ENCODE measurements around the gene PDE8A.
"Not testable (repeated sequence)": the region's sequence is repeated elsewhere in the genome, so short reads cannot be mapped to it uniquely, and the experiment has no call there.

The PDE8A gene

DNA sequence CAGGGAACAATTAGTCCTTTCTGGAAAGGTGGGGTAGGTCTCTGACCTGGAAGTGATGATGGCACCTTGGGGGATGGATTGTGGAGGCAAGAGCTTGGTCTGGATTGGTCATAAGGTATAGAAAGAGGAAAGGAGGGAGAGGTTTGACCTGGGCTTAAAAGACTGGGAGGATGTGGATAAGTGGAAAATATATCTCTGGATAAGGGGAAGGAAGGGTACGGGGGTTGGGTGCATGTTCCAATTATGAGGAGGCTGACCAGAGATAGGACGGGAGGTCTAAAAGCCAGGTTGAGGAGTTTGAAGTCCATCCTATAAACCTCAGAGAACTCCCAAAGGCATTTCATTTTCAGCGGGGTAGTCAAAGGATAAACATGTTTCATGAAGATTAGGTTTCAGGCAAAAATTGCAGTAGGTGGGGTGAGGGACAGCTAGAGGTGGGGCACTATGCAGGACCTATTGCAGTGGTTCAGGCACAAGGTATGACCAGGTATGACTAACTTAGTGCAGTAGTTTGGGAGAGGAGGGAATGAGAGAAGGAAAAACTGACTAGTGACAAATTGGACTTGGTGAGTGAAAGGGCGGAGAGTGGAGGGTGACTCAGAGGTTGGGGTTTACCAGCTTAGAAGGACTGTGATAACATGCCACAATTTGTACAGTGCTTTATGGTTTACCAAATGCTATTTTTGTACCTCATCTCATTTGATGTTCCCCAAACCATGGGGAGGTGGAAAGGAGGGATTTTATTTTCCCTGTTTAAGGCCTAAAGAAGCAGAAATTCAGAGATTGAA, 10.7 kb downstream of the PDE8A start:
- DNase-seq = no peak

DNA sequence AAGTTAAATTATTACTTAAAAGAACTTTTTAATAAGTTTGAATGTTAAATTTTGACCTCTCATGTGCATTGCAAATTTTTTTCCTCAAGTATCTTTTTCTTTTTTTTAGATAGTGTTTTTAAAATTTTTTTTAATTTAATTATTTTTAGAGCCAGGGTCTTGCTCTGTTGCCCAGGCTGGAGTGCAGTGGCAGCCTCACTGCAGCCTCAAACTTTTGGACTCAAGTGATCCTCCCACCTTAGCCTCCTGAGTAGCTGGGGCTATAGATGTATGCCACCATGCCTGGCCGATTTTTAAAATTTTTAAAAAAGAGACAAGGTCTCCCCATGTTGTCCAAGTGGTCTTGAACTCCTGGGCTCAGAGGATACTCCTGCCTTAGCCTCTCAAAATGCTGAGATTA, 14.4 kb downstream of the PDE8A start:
- DNase-seq = no peak

DNA sequence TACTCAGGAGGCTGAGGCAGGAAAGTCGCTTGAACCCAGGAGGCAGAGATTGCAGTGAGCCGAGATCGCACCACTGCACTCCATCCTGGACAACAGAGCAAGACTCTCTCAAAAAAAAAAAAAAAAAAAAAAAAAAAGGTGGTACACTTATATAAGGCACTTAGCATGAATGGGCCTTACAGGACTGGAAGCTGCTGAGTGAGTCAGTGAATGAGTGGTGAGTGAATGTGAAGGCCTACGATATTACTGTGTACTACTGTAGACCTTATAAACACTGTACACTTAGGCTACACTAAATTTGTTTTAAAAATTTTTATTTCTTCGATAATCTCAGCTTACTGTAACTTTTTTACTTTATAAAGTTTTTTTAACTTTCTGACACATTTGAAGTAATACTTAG, 15.1 kb downstream of the PDE8A start:
- DNase-seq = not testable (repeated sequence)

DNA sequence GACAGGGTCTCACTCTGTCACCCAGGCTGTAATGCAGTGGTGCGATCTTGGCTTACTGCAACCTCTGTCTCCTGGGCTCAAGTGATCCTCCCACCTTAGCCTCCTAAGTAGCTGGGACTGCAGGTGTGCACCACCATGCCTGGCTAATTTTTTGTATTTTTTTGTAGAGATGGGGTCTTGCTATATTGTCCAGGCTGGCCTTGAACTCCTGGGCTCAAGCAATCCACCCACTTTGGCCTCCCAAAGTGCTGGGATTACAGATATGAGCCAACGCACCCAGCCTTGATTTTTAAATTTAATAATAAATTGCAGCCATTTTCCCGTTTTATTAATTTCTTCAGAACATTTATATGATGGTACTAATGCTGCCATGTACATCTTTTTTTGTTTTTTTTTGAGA, 15.6 kb downstream of the PDE8A start:
- DNase-seq = not testable (repeated sequence)

DNA sequence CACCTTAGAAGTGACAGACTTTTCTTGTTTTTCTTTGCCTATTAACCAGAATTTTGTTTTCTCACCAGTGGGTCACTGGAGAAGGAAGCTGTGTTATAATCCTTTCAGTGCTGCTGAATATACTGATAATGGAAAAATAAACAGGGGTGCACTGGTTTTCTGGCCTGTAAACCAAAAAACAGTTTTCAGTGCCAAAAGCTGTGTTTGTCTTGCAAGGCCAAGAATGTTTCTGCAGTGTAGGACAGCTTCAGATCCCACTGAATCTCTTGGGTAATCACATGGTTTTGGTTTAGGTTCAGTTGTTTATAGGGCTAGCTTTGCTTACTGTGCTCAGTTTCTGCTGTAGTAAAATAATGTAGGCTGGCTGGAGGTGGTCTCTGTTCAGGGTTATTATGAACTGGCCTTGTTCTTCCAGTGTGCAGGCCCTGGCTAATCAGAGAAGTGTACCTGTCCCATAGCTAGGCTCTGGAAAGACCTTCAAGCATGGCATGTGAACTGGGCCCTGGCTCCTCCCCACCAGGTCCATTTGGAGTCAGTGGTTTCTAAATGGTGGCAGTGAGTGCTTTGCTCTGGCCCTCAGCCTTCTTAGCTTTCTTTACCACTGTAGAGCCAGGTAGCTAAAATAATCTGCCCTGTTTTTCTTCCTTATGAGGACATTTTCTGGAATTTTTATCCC, 18.7 kb downstream of the PDE8A start:
- no peak for DNase-seq

DNA sequence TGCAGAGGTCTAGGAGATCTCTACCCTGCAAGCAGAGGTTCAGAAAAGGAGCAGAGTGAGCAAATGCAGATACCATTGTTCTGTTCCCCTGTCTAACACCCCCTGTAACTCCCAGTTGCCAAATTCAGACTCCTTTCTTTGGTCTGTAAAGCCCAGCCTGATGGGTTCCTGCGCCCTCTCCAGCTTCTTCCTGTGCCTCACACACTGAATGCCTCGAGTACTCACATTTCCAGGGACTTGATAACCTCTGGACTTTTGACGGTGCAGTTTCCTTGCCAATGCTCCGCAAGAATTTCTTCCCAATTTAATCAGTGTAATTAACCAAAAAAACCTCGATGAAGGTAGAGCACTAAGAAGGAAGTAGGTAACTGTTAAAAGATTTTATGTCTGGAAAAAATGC, 19.3 kb downstream of the PDE8A start:
- no peak for DNase-seq

DNA sequence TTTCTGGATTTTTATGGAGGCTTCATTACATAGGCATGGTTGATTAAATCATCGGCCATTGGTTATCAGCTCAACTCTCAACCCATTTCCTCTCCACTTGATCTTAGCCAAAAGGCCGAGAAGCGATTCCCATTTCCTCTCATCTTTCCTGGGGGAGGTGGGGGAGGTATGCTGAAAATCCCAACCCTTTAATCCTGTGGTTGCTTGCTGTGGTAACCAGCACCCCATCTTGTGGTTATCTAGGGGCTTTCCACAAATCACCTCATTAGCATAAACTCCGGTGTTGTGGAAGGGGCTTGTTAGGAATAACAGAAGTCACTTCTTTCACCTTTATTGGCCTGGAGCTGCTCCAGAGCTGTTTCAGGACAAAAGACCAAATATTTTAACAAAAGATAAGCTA, 20.9 kb downstream of the PDE8A start:
- DNase-seq = no peak

DNA sequence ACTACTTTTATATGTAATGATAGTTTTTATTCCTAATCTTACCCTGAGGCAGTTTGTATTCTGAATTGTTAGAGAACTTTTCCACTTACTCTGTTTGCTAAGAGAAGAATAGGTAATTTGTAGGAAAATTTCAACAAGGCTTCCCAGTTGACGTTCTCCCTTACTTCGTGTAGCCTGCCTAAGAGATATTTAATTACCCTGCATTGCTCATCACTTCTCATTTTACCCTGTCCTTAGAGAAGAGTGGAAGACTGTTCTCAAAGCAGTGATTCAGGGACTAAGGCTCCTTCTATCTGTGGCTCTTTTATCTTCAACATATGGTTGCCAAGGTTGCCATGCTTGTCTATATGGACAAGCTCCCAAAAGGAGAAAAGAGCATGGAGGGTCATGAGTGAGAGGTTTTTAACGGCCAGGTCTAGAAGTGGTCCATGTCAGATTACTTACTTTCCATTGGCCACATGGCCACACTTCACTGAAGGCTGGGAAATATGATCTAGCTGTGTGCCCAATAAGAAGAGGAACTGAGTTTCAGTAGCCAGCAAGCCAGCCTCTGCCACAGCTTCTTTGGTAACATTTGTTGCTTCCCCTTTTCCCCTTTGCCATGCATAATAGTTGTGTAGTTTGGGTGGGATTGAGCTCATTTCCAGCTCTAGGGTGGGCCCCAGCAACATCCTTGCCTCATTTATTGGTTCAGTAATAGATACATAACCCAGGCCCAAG, 22.1 kb downstream of the PDE8A start:
- DNase-seq = no peak

DNA sequence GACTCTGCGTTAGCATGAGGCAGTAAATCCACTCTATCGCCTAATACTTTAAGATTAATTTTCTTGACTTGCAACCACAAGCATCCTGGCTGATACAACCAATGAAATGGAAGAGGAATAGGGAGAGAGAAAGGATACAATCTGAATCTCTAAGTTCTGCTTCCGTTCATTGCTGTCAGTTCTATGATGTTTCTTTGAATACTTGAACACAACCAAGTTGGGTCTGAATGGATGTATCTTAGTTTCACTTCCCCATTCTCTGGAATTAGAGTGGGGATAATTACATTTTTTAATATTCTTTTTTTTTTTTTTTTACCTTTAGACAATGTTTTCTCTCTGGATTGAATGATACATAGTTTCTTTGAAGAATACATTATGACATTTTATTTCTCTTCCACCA, 22.9 kb downstream of the PDE8A start:
- no peak for DNase-seq

DNA sequence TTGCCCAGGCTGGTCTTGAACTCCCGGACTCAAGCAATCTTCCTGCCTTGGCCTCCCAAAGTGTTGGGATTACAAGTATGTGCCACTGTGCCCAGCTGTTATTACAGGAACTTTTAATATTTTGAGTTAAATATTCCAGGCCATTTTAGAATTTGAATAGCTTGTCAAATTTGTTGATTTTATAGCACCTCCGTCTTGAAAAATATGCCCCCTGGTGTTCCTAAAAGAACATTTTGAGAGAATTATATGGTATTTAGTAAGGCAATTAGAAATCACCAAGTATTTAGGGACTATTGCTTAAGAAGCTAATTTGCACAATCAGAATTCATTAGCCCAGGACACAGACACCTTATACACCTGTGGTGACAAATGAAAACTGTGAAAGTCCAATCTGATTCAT, 23.7 kb downstream of the PDE8A start:
- no peak for DNase-seq

DNA sequence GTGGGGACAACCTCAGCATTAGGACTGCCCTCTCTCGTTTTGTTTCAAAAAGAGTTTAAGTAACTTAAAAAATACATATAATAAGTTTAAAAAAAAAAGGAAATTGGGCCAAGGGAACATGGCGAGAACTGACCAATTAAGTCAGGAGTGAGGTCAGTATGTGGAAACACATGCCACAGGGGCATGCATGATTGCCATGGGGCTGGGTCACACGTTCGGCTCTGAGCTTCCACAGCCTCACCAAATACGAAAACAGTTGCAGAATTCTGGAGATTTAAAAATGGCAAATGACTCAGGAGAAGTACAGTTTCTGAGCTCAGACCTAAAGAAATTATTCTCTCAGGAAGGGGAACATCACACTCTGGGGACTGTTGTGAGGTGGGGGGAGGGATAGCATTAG, 24.1 kb downstream of the PDE8A start:
- DNase-seq = no peak

DNA sequence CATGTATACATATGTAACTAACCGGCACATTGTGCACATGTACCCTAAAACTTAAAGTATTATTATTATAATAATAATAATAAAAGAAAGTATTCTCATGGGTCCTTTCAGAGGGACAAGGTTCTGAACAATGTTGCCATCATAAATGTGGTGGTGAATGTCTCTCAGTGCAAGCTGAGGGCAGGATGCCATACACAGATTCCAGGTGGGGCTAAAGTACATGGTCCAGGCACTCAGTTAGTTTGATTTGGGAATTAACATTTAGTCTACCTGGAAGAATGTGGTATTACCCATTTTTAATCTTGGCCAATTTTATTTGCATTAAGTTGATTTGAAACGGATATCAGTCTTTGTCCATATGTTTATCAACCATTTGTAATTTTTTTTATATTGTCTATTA, 24.5 kb downstream of the PDE8A start:
- DNase-seq = no peak

DNA sequence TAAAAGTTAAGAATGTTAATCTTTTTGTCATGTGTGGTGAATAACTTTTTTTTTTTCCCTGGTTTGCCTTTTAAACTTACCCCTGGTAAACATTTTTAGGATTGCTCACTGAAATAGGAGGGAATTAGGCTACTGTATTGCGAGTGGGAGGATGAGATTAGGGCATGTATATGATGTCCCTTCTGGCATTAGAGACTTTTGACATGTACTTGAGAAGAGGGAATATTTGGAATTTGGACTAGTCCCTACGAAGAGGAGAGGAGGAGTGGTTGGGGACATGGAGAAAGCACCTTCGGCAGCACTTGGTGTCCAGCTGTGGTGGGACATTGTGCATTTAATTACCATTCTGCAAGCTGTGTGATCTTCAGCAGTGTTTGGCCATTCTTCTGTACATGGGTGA, 25.0 kb downstream of the PDE8A start:
- no peak for DNase-seq

DNA sequence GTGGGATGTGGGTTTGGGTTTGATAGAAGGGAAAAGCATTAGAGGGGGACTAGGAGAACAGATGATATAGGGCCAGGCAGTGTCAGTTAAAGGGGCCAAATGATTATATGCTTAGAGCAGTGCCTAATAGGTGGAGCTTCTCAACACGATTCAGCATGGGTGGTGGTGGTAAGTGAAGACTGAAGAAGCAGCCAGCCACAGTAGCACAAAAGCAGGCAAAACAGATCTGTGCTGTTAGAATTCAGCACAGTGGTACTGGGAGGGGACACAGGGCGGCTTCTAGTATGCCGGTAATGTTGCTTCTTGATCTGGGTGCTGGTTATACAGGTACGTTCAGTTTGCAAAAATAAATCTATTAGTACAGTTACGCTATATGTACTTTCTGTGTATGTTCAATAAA, 25.5 kb downstream of the PDE8A start:
- no peak for DNase-seq

DNA sequence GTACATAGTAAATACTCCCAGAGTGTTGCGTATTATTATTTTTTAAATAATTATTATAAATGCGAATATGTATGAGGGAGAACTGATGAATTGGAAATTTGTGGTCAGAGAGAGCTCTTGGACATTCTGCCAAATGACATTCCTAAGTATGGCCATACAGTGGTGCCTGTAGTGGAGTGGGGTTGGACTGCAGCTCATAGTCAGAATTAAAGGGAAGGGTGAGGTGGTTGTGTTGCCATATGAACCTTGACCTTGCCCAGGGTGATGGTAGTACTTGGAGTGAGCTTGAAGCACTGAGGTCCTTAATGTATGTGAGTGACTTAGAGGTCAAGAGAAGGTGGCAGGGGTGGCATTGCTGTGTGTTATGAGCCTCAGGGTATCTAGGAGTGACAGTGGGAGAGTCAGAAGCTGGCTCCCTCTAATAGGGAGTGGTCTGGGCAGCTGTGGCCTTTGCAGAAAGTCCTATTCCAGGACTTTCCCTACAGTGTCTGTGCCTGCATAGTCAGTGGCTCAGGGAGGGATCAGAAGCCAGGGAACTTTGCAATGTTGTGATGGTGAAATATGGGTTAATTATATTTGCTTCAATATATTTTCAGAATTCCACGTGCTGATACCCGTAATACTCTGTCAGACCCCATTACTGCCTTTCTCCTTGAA, 26.2 kb downstream of the PDE8A start:
- no peak for DNase-seq

DNA sequence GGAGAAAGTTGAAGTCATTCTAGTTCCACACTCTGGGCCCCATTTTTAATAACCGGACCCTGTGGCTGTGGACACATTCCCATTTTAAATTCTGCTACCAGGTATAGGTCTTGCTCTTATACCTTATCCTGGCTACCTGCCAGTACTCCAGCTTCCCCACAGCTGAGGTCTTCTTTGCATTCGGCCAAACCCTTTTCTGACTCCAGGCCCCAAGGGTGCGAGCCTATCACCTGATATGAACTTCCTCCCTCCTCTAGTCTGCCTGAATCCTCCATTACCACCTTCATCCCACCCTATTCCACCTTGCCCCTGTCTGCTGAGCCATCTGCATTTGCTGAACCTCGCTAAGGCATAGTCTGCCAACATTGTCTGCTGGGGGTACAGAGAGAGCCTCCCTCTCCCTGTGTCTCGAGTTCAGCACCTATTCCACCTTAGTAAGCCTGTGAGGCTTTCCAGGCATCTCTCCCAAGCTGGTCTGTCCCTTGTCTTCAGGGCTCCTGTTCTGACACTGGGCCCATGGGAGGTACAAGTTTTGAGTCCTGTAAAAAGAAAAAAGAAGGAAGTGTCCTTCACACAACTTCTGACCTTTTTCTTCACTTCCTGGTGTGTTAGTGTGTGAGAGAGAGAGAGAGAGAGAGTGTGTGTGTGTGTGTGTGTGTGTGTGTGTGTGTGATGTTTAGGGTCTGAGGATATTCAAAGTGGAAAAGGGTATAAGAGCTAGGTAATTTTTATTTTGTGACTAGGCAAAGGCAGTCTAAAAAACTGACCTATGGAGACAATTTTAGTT, 27.0 kb downstream of the PDE8A start:
- no peak for DNase-seq

DNA sequence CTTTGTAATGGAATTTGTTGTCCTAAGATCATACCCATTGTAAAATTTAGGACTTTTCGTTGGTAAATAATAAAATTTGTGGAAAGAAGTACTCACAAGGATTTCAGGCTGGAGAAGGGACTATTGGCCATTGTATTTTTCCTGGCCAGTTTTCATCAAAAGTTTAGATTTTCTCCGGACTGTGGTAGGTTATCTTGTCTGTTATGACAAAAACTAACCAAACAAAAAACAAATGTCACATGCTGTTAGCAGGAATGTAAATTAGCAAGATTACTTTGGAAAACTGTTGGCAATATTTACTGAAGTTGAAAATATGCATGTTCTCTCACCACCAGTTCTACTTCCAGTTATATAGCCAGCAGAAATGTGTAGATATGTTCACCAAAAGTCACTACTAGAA, 27.8 kb downstream of the PDE8A start:
- DNase-seq = no peak

DNA sequence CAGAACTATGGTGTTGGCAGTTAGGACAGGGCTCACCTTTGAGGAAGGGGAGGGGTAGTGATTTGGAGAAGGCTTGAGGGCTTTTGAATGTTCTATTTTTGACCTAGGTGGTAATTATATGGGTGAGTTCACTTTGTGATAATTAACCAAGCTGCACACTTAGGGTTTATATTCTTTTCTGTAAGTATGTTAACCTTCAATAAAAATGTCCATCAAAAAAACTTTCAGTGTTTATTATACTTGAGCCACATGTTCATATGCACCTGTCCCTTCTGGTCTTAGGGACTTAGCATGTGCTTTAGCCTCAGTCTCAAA, 28.4 kb downstream of the PDE8A start:
- DNase-seq = no peak

DNA sequence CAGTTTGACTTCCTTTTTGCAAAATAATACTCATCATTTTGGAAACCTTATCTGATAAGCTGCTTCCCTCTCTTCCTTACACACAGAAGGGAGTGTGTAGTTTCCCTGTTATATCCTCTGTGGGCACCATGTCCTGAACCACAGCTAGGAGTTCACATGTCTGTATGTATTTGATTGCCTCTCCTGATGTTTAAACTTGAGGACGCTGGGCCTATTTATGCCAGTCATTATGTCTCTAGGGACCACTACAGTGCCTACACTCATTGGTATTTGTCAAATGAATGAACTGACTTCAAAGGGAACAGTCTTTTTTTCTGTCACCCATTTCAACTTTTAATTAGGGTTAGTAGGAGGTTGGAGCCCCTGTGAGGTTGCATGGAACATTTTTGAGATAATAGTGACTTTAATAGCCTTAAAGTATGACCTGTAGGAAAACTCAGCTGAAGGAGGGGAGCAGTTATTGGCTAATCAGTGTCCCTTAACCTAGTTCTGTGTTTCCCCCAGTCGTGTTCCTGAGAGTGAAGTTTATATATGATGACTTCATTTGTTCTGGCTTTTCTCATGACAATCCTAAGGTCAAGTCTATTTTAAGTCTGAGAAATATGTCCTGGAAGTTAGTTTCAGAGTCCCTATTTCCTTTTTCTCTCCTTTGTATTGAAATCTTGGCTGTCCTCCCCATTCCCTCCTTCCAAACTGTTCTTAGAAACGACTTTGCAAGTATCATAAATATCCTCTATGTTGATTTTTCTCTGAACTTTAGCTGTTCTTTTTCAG, 28.9 kb downstream of the PDE8A start:
- peak in 1 of 2 donors; percentile 44 for DNase-seq

DNA sequence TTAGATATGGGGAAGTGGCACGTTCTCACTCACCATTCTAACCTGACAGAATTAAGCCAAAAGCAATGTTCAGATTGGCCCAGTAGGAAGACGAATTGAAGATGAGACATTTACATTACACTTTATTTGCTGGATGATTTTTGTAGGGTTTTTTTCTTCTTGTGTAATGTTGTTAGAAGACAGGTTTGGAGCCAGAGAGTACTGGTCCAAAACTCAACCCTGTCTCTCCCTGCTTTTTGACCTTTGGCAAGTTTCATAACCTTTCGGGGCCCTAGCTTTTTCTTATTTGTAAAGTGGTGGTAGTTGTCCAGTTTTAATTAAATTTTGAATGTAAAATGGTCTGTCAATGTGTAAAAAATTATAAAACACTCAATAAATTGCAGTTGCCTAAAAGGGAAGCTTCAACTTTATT, 29.5 kb downstream of the PDE8A start:
- DNase-seq = no peak

DNA sequence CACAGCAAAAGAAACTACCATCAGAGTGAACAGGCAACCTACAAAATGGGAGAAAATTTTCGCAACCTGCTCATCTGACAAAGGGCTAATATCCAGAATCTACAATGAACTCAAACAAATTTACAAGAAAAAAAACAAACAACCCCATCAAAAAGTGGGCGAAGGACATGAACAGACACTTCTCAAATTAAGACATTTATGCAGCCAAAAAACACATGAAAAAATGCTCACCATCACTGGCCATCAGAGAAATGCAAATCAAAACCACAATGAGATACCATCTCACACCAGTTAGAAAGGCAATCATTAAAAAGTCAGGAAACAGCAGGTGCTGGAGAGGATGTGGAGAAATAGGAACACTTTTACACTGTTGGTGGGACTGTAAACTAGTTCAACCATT, 30.1 kb downstream of the PDE8A start:
- DNase-seq = not testable (repeated sequence)

DNA sequence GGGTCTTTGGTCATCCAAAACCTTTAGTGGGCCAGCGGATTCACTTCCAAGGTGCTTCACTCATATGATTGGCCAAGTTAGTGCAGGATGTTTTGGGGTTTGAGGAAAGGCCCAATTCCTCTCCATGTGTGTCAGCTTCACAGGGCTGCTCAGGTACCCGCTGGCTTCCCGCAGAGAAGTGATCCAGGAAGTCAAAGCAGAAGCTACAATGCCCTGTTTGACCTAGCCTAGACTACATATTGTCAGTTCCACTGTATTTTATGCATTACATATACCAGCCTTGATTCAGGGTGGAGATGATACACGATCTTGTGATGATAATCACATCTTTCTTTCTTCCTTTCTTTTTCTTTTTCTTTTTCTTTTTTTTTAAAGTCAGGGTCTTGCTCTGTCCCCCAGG, 32.1 kb downstream of the PDE8A start:
- DNase-seq = no peak

Measured in hippocampal formation (tissue), 2 donors.